Hepatocyte (in vitro differentiated cells): ENCODE measurements around the gene PCYT1B.

Source experiments
- EZH2 ChIP-seq: fragments of 200-600 bp; sonication (generic); IDR thresholded peaks from 2 replicates; pipeline ENCODE4 v1.6.1; 2016; ENCODE audit warnings: antibody characterized with exemption, mild to moderate bottlenecking, borderline replicate concordance
- EZH2phosphoT487 ChIP-seq: fragments of 200-600 bp; sonication (generic); IDR thresholded peaks from one replicate; pipeline ENCODE4 v1.6.1; 2018; ENCODE audit warnings: antibody characterized with exemption, mild to moderate bottlenecking, low read depth, moderate library complexity; ENCODE audit not compliant: unreplicated experiment, severe bottlenecking
- TF ChIP-seq, protein P1 (sequence below): fragments of 200-600 bp; sonication (generic); IDR thresholded peaks from 2 replicates; pipeline ENCODE4 v1.5.1; 2016; ENCODE audit warnings: antibody characterized with exemption, mild to moderate bottlenecking; ENCODE audit not compliant: poor library complexity

GRCh38 chrX:24547961-24548360, 99.2 kb downstream of the PCYT1B start:
- TF ChIP-seq EZH2 (no peak), EZH2phosphoT487 (no peak)
- TF ChIP-seq, protein P1, sequence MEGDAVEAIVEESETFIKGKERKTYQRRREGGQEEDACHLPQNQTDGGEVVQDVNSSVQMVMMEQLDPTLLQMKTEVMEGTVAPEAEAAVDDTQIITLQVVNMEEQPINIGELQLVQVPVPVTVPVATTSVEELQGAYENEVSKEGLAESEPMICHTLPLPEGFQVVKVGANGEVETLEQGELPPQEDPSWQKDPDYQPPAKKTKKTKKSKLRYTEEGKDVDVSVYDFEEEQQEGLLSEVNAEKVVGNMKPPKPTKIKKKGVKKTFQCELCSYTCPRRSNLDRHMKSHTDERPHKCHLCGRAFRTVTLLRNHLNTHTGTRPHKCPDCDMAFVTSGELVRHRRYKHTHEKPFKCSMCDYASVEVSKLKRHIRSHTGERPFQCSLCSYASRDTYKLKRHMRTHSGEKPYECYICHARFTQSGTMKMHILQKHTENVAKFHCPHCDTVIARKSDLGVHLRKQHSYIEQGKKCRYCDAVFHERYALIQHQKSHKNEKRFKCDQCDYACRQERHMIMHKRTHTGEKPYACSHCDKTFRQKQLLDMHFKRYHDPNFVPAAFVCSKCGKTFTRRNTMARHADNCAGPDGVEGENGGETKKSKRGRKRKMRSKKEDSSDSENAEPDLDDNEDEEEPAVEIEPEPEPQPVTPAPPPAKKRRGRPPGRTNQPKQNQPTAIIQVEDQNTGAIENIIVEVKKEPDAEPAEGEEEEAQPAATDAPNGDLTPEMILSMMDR: no peak
